Mononuclear cell (primary cell): ENCODE results near the gene CLIP4. TPM values are rescaled to one million over a fixed set of nuclear protein-coding genes. Genes with fewer than 3 reads are reported as not detected.
"Not testable (repeated sequence)": the region's sequence is repeated elsewhere in the genome, so short reads cannot be mapped to it uniquely, and the experiment has no call there.

ENCODE experiments used
- H3K27me3 ChIP-seq: 2 replicates; pipeline ENCODE4 v1.6.0; 2011; ENCODE audit warnings: low read length, control low read depth; ENCODE audit not compliant: insufficient read depth
- H3K4me1 ChIP-seq: 2 replicates; pipeline ENCODE4 v1.5.1; 2011; ENCODE audit warnings: mild to moderate bottlenecking, low read length, control low read depth; ENCODE audit not compliant: insufficient read depth
- H3K4me3 ChIP-seq: 2 replicates; pipeline ENCODE4 v1.5.1; 2011; ENCODE audit warnings: mild to moderate bottlenecking, low read length, moderate library complexity
- H3K9me3 ChIP-seq: 2 replicates; pipeline ENCODE4 v1.5.1; 2011; ENCODE audit warnings: low read depth, mild to moderate bottlenecking, control low read depth, low read length
- total RNA-seq: library from RNA; depleted of rRNA; stranded (reverse); fragments of >200 nt; gene quantifications from one replicate; pipeline ENCODE4 v1.2.3, GENCODE V29; 2012

CLIP4 gene
- total RNA-seq, 1 donor: 71.7 TPM

GRCh38 chr2:29080886-29081743 lies 34.1 kb upstream of the CLIP4 start:
- Histone ChIP-seq H3K4me1 (peaks cover 15% of the 10 kb centered on the region), H3K27me3 (no peaks in the 10 kb centered on the region), H3K4me3 (no peak overlapping the region)

GRCh38 chr2:29082804-29083495 lies 32.3 kb upstream of the CLIP4 start:
- Histone ChIP-seq H3K27me3 (no peaks in the 10 kb centered on the region), H3K4me3 (no peak overlapping the region), H3K4me1 (peaks cover 15% of the 10 kb centered on the region), H3K9me3 (no peaks in the 10 kb centered on the region)

More at GRCh38 chr2:29080886-29081743, 34.1 kb upstream of the CLIP4 start:
- no peaks in the 10 kb centered on the region for H3K9me3 ChIP-seq

- no peaks in the 10 kb centered on the region for H3K27me3 ChIP-seq
- peaks cover 15% of the 10 kb centered on the region for H3K4me1 ChIP-seq
- no peak overlapping the region for H3K4me3 ChIP-seq
- no peaks in the 10 kb centered on the region for H3K9me3 ChIP-seq
Observed at GRCh38 chr2:29084554-29084953, 30.7 kb upstream of the CLIP4 start.

GRCh38 chr2:29090311-29090710 lies 24.9 kb upstream of the CLIP4 start:
- H3K4me1 ChIP-seq, H3K4me3 ChIP-seq, H3K27me3 ChIP-seq, H3K9me3 ChIP-seq: not testable (repeated sequence)

- Histone ChIP-seq H3K27me3 (no peaks in the 10 kb centered on the region), H3K4me1 (no peaks in the 10 kb centered on the region), H3K9me3 (no peaks in the 10 kb centered on the region), H3K4me3 (no peak overlapping the region)
Observed at GRCh38 chr2:29096969-29097368, 18.2 kb upstream of the CLIP4 start.

GRCh38 chr2:29097569-29097968 lies 17.6 kb upstream of the CLIP4 start:
- Histone ChIP-seq H3K4me1 (no peaks in the 10 kb centered on the region), H3K4me3 (no peak overlapping the region), H3K27me3 (no peaks in the 10 kb centered on the region), H3K9me3 (no peaks in the 10 kb centered on the region)

GRCh38 chr2:29100564-29100963 lies 14.7 kb upstream of the CLIP4 start:
- H3K27me3 ChIP-seq: no peaks in the 10 kb centered on the region
- H3K4me3 ChIP-seq: no peak overlapping the region
- no peaks in the 10 kb centered on the region for H3K9me3 ChIP-seq
- H3K4me1 ChIP-seq: no peaks in the 10 kb centered on the region

GRCh38 chr2:29104688-29105087 lies 10.5 kb upstream of the CLIP4 start:
- no peaks in the 10 kb centered on the region for H3K9me3 ChIP-seq
- no peak overlapping the region for H3K4me3 ChIP-seq
- no peaks in the 10 kb centered on the region for H3K27me3 ChIP-seq
- H3K4me1 ChIP-seq: no peaks in the 10 kb centered on the region

GRCh38 chr2:29105375-29105774 lies 9.8 kb upstream of the CLIP4 start:
- Histone ChIP-seq H3K27me3 (no peaks in the 10 kb centered on the region), H3K9me3 (no peaks in the 10 kb centered on the region), H3K4me1 (no peaks in the 10 kb centered on the region), H3K4me3 (no peak overlapping the region)

GRCh38 chr2:29106256-29106655 lies 9.0 kb upstream of the CLIP4 start:
- Histone ChIP-seq H3K9me3 (no peaks in the 10 kb centered on the region), H3K4me3 (no peak overlapping the region), H3K4me1 (no peaks in the 10 kb centered on the region), H3K27me3 (no peaks in the 10 kb centered on the region)

- Histone ChIP-seq H3K4me3 (no peak overlapping the region), H3K9me3 (no peaks in the 10 kb centered on the region), H3K4me1 (no peaks in the 10 kb centered on the region), H3K27me3 (no peaks in the 10 kb centered on the region)
Observed at GRCh38 chr2:29106980-29107388, 8.2 kb upstream of the CLIP4 start.

- not testable (repeated sequence) for H3K4me3 ChIP-seq, H3K27me3 ChIP-seq, H3K9me3 ChIP-seq, H3K4me1 ChIP-seq
Observed at GRCh38 chr2:29107547-29107946, 7.7 kb upstream of the CLIP4 start.

- H3K27me3 ChIP-seq: no peaks in the 10 kb centered on the region
- peaks cover 3% of the 10 kb centered on the region for H3K4me1 ChIP-seq
- H3K9me3 ChIP-seq: no peaks in the 10 kb centered on the region
- H3K4me3 ChIP-seq: no peak overlapping the region
Observed at GRCh38 chr2:29108225-29108624, 7.0 kb upstream of the CLIP4 start.

GRCh38 chr2:29109246-29109645 lies 6.0 kb upstream of the CLIP4 start:
- Histone ChIP-seq H3K4me3 (no peak overlapping the region), H3K27me3 (no peaks in the 10 kb centered on the region), H3K4me1 (peaks cover 10% of the 10 kb centered on the region), H3K9me3 (no peaks in the 10 kb centered on the region)

- Histone ChIP-seq H3K4me3 (no peak overlapping the region), H3K4me1 (peaks cover 19% of the 10 kb centered on the region), H3K9me3 (no peaks in the 10 kb centered on the region), H3K27me3 (no peaks in the 10 kb centered on the region)
Observed at GRCh38 chr2:29110916-29111535, 4.2 kb upstream of the CLIP4 start.
